IMR-90 (cell line): ENCODE results near the gene SEPTIN3. TPM values are rescaled to one million over a fixed set of nuclear protein-coding genes. Genes with fewer than 3 reads are reported as not detected.

Source experiments
- ATAC-seq: fragments of 200-7000 bp; cut with Tn5 transposase; 2 replicates; pipeline ENCODE4 v1.9.1; 2020; ENCODE audit warnings: low read depth, mild to moderate bottlenecking, moderate library complexity
- BruUV-seq: library from RNA; stranded (reverse); fragments of 400-500 nt; replicated peaks from 2 replicates; lab custom pipeline; 2021; lab: Mats Ljungman, UMichigan
- CTCF ChIA-PET: fragments of 300-600 bp; formaldehyde crosslinking; extraction: SDS; loops from one replicate; lab custom pipeline; 2021; ENCODE audit warnings: antibody characterized with exemption; lab: Yijun Ruan, JAX
- POLR2A ChIA-PET: fragments of 300-600 bp; sonication (Branson Sonifier 250); formaldehyde crosslinking; loops from one replicate; lab custom pipeline; 2022; ENCODE audit warnings: antibody characterized with exemption; ENCODE audit not compliant: unreplicated experiment; lab: Charles Lee
- DNase-seq: peaks from one replicate; pipeline ENCODE4 v3.0.0; 2013
- H2AFZ ChIP-seq: replicated peaks from 2 replicates; pipeline ENCODE3; 2013; ENCODE audit warnings: low read length, mild to moderate bottlenecking; ENCODE audit not compliant: poor library complexity
- H2AK5ac ChIP-seq: 2 replicates; pipeline ENCODE4 v1.6.1; 2013; ENCODE audit warnings: low read depth, low read length, inconsistent platforms
- H2AK9ac ChIP-seq: replicated peaks from 2 replicates; pipeline ENCODE3; 2013; ENCODE audit warnings: mild to moderate bottlenecking, low read depth, low read length, moderate library complexity; ENCODE audit not compliant: poor library complexity
- H2BK120ac ChIP-seq: 2 replicates; pipeline ENCODE4 v1.6.1; 2013; ENCODE audit warnings: low read depth, low read length, inconsistent platforms
- H2BK15ac ChIP-seq: 3 replicates; pipeline ENCODE4 v1.6.1; 2013; ENCODE audit warnings: low read depth, low read length, inconsistent platforms
- H2BK20ac ChIP-seq: 2 replicates; pipeline ENCODE4 v1.6.1; 2013; ENCODE audit warnings: low read depth, mild to moderate bottlenecking, inconsistent platforms, low read length, moderate library complexity
- H2BK5ac ChIP-seq: 2 replicates; pipeline ENCODE4 v1.6.1; 2013; ENCODE audit warnings: mild to moderate bottlenecking, low read depth, low read length, inconsistent platforms; ENCODE audit not compliant: poor library complexity, severe bottlenecking
- H3K14ac ChIP-seq: replicated peaks from 2 replicates; pipeline ENCODE4 v1.6.1; 2013; ENCODE audit warnings: low read depth, low read length, inconsistent platforms
- H3K18ac ChIP-seq: 2 replicates; pipeline ENCODE4 v1.6.1; 2013; ENCODE audit warnings: low read depth, low read length, control low read depth
- H3K23ac ChIP-seq: 2 replicates; pipeline ENCODE4 v1.6.1; 2013; ENCODE audit warnings: low read depth, low read length, inconsistent platforms
- H3K27ac ChIP-seq: 2 replicates; pipeline ENCODE4 v1.5.1; 2013; ENCODE audit warnings: mild to moderate bottlenecking, control low read depth, low read length; ENCODE audit not compliant: insufficient read depth
- H3K27me3 ChIP-seq: 2 replicates; pipeline ENCODE4 v1.6.1; 2013; ENCODE audit warnings: low read length; ENCODE audit not compliant: control insufficient read depth, insufficient read depth
- H3K36me3 ChIP-seq: 2 replicates; pipeline ENCODE4 v1.6.1; 2013; ENCODE audit warnings: low read length, mixed read lengths; ENCODE audit not compliant: control insufficient read depth, insufficient read depth
- H3K4ac ChIP-seq: 2 replicates; pipeline ENCODE4 v1.6.1; 2013; ENCODE audit warnings: low read depth, low read length, inconsistent platforms
- H3K4me1 ChIP-seq: 2 replicates; pipeline ENCODE4 v1.6.1; 2013; ENCODE audit warnings: low read length, mixed read lengths; ENCODE audit not compliant: control insufficient read depth, insufficient read depth
- H3K4me2 ChIP-seq: 2 replicates; pipeline ENCODE4 v1.6.1; 2013; ENCODE audit warnings: low read depth, mild to moderate bottlenecking, control low read depth, low read length, moderate library complexity
- H3K4me3 ChIP-seq: 2 replicates; pipeline ENCODE4 v1.5.1; 2013; ENCODE audit warnings: low read depth, mild to moderate bottlenecking, control low read depth, low read length, moderate library complexity; ENCODE audit not compliant: insufficient read depth
- H3K56ac ChIP-seq: 2 replicates; pipeline ENCODE4 v1.6.1; 2013; ENCODE audit warnings: low read length, inconsistent platforms; ENCODE audit not compliant: insufficient read depth; ENCODE audit errors: extremely low read depth
- H3K79me1 ChIP-seq, 2 experiments: 2 replicates each; pipeline ENCODE4 v1.6.1; 2013; ENCODE audit warnings: low read length in 2 of 2, inconsistent platforms in 1 of 2, low read depth in 1 of 2
- H3K9ac ChIP-seq: 2 replicates; pipeline ENCODE4 v1.6.1; 2013; ENCODE audit warnings: low read depth, low read length, control low read depth
- H3K9me1 ChIP-seq: 2 replicates; pipeline ENCODE4 v1.6.1; 2013; ENCODE audit warnings: low read length, inconsistent platforms; ENCODE audit not compliant: insufficient read depth
- H3K9me3 ChIP-seq: 2 replicates; pipeline ENCODE4 v1.6.1; 2013; ENCODE audit warnings: low read length; ENCODE audit not compliant: control insufficient read depth, insufficient read depth
- H4K20me1 ChIP-seq: 2 replicates; pipeline ENCODE4 v1.6.1; 2013; ENCODE audit warnings: low read length, inconsistent platforms; ENCODE audit not compliant: insufficient read depth
- H4K5ac ChIP-seq: 2 replicates; pipeline ENCODE4 v1.6.1; 2013; ENCODE audit warnings: mild to moderate bottlenecking, low read depth, low read length, control low read depth
- H4K8ac ChIP-seq, 2 experiments: 2 replicates each; pipeline ENCODE4 v1.6.1; 2013; ENCODE audit warnings: low read depth in 2 of 2, low read length in 2 of 2, control low read depth in 1 of 2, inconsistent platforms in 1 of 2
- H4K91ac ChIP-seq: 2 replicates; pipeline ENCODE4 v1.6.1; 2013; ENCODE audit warnings: low read depth, low read length, inconsistent platforms; ENCODE audit not compliant: insufficient read depth
- BHLHE40 ChIP-seq: fragments of 150-350 bp; IDR thresholded peaks from 2 replicates; pipeline ENCODE4 v1.6.1; 2016; ENCODE audit warnings: mild to moderate bottlenecking, low read depth, low read length
- CEBPB ChIP-seq: IDR thresholded peaks from 2 replicates; pipeline ENCODE4 v1.6.1; 2012; ENCODE audit warnings: low read depth, low read length, improper control_type of control experiment
- CHD1 ChIP-seq: IDR thresholded peaks from 2 replicates; pipeline ENCODE4 v1.6.1; 2012; ENCODE audit warnings: low read depth, low read length, improper control_type of control experiment
- FOS ChIP-seq: fragments of 150-350 bp; IDR thresholded peaks from 2 replicates; pipeline ENCODE4 v1.6.1; 2016; ENCODE audit warnings: low read depth, low read length
- MAFK ChIP-seq: IDR thresholded peaks from 2 replicates; pipeline ENCODE4 v1.6.1; 2012; ENCODE audit warnings: low read depth, low read length, improper control_type of control experiment
- MAZ ChIP-seq: IDR thresholded peaks from 2 replicates; pipeline ENCODE4 v1.6.1; 2012; ENCODE audit warnings: low read depth, mild to moderate bottlenecking, low read length, improper control_type of control experiment, moderate library complexity, borderline replicate concordance
- MXI1 ChIP-seq: IDR thresholded peaks from 2 replicates; pipeline ENCODE4 v1.6.1; 2012; ENCODE audit warnings: low read depth, mild to moderate bottlenecking, low read length, moderate library complexity, borderline replicate concordance
- NFE2L2 ChIP-seq: fragments of 150-350 bp; IDR thresholded peaks from 2 replicates; pipeline ENCODE4 v1.6.1; 2016; ENCODE audit warnings: low read depth, mild to moderate bottlenecking, low read length
- POLR2A ChIP-seq: IDR thresholded peaks from 2 replicates; pipeline ENCODE4 v1.6.1; 2012; ENCODE audit warnings: mild to moderate bottlenecking, low read depth, low read length
- RAD21 ChIP-seq: IDR thresholded peaks from 2 replicates; pipeline ENCODE4 v1.6.1; 2012; ENCODE audit warnings: low read length, improper control_type of control experiment
- RCOR1 ChIP-seq: IDR thresholded peaks from 2 replicates; pipeline ENCODE4 v1.6.1; 2012; ENCODE audit warnings: mild to moderate bottlenecking, low read length, improper control_type of control experiment; ENCODE audit not compliant: insufficient replicate concordance
- RFX5 ChIP-seq: IDR thresholded peaks from 2 replicates; pipeline ENCODE4 v1.8.0; 2012; ENCODE audit warnings: low read depth, mild to moderate bottlenecking, low read length, moderate library complexity
- SMC3 ChIP-seq: fragments of 150-350 bp; IDR thresholded peaks from 2 replicates; pipeline ENCODE4 v1.6.1; 2016; ENCODE audit warnings: low read depth, mild to moderate bottlenecking, antibody characterized with exemption, low read length, moderate library complexity
- WGBS, 2 experiments: methylation state at CpG; one replicate each; pipeline versions ENCODE4 v1.1.5 to v1.1.7; 2013; ENCODE audit warnings: missing lambda C conversion rate in 2 of 2; ENCODE audit not compliant: insufficient read length in 1 of 2; ENCODE audit errors: extremely low coverage in 2 of 2; 5-methylcytosine and 5-hydroxymethylcytosine counted together
- dilution Hi-C: fragments of 300-500 bp; cut with HindIII; formaldehyde crosslinking; loops from one replicate; pipeline ENCODE4 v1.14.3; 2018; ENCODE audit warnings: low sequenced_read_pairs; ENCODE audit not compliant: unreplicated experiment
- in situ Hi-C: fragments of 300-500 bp; cut with MboI; formaldehyde crosslinking; loops from 3 replicates; pipeline ENCODE4 v1.14.3; 2019; ENCODE audit warnings: low sequenced_read_pairs, inconsistent platforms, mixed read lengths
- intact Hi-C: fragments of 100-400 bp; cut with micrococcal nuclease; formaldehyde crosslinking; loops from 2 replicates; pipeline ENCODE4 v1.10.0; 2022
- polyA plus RNA-seq, 3 experiments: library from polyadenylated mRNA; depleted of rRNA; stranded (reverse); fragments of >200 nt; gene quantifications; 2 replicates each; pipeline ENCODE4 v1.2.3, GENCODE V29; 2012; ENCODE audit warnings: low replicate concordance in 1 of 3
- total RNA-seq: library from RNA; depleted of rRNA; stranded (reverse); fragments of >200 nt; gene quantifications from 2 replicates; pipeline ENCODE4 v1.2.3, GENCODE V29; 2012
- TF ChIP-seq, protein P1 (sequence below): conservative IDR thresholded peaks from 2 replicates; pipeline ENCODE4 v1.5.1; 2012; ENCODE audit warnings: mild to moderate bottlenecking, low read depth, low read length, improper control_type of control experiment
- TF ChIP-seq, protein P2 (sequence below): fragments of 150-350 bp; IDR thresholded peaks from 2 replicates; pipeline ENCODE4 v1.6.1; 2017; ENCODE audit warnings: mild to moderate bottlenecking, antibody characterized with exemption, low read length, low read depth

The SEPTIN3 gene
- total and polyA plus RNA-seq, 2 of the 4 experiments (the other 2 are of a cell fraction) = 0.15 to 0.18 TPM

DNA sequence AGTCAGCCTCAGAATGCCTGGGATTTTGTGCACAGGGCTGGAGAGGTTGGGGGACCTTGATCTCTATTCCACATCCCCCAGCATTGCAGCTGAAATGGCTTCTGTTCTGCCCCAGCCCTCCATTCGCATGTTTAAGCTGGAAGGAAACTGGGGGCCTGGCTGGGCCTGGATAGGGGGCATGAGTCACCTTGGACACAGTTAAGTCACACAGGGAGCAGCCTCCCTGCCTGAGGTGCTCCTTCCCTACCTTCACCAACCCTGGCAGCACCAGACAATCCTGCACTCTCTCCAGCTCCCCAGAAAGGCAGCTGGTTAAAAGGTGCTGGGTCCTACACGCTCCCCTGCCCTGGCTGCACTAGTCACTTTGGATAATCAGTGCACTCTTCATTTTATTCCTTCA, 16.5 kb upstream of the SEPTIN3 start:
- Histone ChIP-seq H3K4me3 (no peak overlapping the region), H3K14ac (no peak overlapping the region), H3K36me3 (no peaks in the 10 kb centered on the region), H2AK5ac (no peak overlapping the region), H3K9me1 (no peaks in the 10 kb centered on the region), H3K4me1 (no peaks in the 10 kb centered on the region), H3K27me3 (no peaks in the 10 kb centered on the region), H3K9me3 (no peaks in the 10 kb centered on the region), H4K5ac (no peak overlapping the region), H3K27ac (no peak overlapping the region), H2BK20ac (no peak overlapping the region), H2BK15ac (no peak overlapping the region), H2AK9ac (no peak overlapping the region), H3K18ac (no peak overlapping the region), H3K56ac (no peak overlapping the region), H2AFZ (no peak overlapping the region), H4K20me1 (no peaks in the 10 kb centered on the region; the same call in 1 of the 2 replicates), H2BK5ac (no peak overlapping the region), H3K9ac (no peak overlapping the region), H2BK120ac (no peak overlapping the region), H4K91ac (no peak overlapping the region), H3K79me1 (no peaks in the 10 kb centered on the region), H3K4me2 (no peak overlapping the region), H3K23ac (no peak overlapping the region), H3K4ac (no peak overlapping the region), H4K8ac (no peak overlapping the region)
- no CpG with 5 or more reads among the region's 2 CpGs for WGBS, 2 experiments
- BruUV-seq = no TSS peak
- CTCF ChIA-PET = no interaction called here
- intact Hi-C loops (no loop called here), in situ Hi-C loops (no loop called here), dilution Hi-C loops (no loop called here)
- no peak for DNase-seq
- POLR2A ChIA-PET = no interaction called here
- TF ChIP-seq CEBPB = no peak
- TF ChIP-seq, protein P1, sequence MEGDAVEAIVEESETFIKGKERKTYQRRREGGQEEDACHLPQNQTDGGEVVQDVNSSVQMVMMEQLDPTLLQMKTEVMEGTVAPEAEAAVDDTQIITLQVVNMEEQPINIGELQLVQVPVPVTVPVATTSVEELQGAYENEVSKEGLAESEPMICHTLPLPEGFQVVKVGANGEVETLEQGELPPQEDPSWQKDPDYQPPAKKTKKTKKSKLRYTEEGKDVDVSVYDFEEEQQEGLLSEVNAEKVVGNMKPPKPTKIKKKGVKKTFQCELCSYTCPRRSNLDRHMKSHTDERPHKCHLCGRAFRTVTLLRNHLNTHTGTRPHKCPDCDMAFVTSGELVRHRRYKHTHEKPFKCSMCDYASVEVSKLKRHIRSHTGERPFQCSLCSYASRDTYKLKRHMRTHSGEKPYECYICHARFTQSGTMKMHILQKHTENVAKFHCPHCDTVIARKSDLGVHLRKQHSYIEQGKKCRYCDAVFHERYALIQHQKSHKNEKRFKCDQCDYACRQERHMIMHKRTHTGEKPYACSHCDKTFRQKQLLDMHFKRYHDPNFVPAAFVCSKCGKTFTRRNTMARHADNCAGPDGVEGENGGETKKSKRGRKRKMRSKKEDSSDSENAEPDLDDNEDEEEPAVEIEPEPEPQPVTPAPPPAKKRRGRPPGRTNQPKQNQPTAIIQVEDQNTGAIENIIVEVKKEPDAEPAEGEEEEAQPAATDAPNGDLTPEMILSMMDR = no peak
- no peak for TF ChIP-seq NFE2L2
- TF ChIP-seq, protein P2, sequence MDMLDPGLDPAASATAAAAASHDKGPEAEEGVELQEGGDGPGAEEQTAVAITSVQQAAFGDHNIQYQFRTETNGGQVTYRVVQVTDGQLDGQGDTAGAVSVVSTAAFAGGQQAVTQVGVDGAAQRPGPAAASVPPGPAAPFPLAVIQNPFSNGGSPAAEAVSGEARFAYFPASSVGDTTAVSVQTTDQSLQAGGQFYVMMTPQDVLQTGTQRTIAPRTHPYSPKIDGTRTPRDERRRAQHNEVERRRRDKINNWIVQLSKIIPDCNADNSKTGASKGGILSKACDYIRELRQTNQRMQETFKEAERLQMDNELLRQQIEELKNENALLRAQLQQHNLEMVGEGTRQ = no peak
- TF ChIP-seq FOS = no peak
- TF ChIP-seq SMC3 = no peak
- TF ChIP-seq MAFK = no peak
- no peak for TF ChIP-seq POLR2A
- TF ChIP-seq RCOR1 = no peak
- no peak for TF ChIP-seq BHLHE40
- TF ChIP-seq MXI1 = no peak
- TF ChIP-seq MAZ = no peak
- TF ChIP-seq RAD21 = no peak
- no peak for TF ChIP-seq RFX5
- no peak for TF ChIP-seq CHD1
- no peak for ATAC-seq
